Stimulated activated CD8-positive, alpha-beta memory T cell treated with anti-CD3 and anti-CD28 coated beads, Interleukin-15, amount 100 ng/mL, for 4 hours (primary cell): Measurements from ENCODE around the gene ADTRP.

Experiments used
- DNase-seq, 2 donors: peaks; one replicate each; pipeline ENCODE4 v3.0.0-alpha.2; 2020; ENCODE audit warnings: low read depth in 2 of 2

ADTRP gene

DNA sequence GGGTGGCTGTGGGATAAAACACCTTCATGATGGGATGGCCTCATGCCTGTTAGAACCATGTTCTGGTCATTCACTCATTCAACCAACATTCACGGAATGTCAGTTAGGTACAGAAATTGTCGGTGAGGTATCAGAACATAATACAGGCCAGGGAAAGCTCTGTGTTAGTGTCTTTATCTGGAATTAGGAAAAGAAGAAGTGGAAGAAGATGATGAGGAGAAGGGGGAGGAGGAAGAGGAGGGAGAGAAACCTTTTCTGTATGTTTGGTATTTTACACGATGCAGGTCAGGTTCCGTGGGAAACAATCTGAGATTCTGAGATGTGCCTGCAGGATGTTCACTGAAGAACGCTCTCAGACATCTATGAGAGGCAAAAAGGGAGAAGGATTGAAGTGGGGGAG is 5.6 kb downstream of the ADTRP start:
- no peak for DNase-seq

DNA sequence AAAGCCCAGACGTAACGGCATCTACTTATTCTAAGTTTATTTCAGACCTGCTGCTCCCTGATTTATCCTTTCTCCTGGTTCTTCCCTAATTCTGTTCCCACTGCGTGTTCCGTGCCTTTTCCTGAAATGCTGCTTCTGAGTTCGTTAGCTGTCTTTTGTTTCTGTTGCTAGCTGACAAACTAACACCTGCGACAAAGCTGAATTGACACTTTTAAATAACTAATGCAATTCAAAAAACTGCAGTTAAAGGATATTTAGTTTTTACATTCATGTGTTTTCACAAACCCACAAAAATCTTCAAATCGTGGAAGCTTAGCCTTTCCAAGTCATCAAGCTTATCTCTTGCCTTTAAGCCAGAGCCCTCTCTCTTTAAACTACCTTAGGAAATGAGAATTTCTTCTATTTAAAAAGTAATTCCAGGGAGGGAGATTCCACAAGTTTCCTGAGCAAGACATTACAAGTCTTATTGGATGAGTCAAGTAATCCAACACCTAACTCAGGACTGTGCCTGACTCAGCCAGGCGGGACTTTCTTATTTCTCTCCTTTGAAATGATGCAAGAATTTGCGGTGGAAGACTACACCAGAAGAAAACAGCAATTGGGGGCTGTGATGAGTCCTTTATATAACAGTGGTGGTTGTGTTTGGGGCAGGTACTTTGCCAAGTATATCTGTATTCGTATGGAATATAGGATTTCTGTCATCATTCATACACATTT is 6.3 kb downstream of the ADTRP start:
- DNase-seq = no peak

DNA sequence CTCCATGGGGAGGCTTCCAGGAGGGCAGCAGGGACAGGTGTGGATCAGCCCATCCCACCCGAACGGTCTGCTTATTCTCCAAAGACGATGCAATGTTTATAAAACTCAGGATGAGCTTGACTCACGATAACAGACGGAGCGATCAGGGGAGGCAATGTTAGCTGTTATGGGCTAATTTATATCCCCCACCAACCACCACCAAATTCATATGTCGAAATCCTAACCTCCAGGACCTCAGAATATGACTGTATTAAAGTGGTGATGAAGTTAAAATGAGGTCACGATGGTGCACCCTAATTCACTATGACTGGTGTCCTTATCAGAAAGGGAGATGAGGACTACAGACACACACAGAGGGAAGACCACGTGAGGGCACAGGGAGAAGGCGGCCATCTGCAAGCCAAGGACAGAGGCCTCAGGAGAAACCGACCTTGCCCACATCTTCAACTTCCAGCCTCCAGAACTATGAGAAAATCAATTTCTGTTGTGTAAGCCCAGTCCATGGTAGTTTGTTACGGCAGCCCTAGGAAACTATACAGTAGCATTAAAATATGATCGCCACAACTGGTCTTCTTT is 7.0 kb downstream of the ADTRP start:
- DNase-seq = no peak

DNA sequence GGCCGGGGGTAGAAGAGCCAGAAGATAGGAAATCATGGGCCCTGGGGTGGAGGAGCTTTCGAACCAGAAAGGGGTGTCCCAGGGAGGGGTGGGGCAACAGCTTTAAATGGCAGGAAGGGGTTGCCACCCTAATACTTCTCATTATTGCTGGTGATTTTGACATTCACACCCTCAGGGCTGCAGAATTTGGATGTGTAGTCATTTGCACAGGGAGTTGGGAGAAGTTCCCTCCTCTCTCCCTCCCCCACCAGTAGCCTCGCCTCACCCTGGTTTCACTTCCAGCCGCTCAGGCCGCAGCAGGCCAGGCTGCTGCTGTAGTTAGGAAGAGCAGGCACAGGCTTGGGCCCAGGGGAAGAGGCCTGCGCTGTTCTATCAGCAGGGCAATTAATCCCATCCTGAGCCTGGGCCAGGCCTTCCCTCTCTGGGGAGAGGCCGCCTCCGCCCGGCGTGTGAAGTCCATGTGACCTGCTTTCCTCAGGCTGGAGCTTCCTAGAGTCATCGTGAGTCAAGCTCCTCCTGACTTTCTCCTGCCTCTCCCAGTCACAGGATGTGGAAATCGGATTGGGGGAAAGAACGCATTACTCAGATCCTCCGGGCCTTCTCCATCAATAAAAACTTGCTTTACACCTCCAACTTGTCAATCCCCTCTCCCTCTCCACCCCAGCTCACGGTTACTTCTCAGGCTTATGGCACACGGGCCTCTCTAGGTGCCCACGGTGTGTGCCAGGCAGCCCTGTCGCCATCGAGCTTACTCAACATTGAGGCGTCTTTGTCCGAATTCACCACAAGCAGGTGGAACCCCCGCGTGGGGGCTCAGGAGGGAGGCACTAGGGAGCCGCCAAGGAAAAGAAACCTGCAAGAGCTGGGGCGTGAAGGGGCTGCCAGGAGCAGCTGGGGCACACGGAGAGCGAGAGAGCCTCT is 7.8 kb downstream of the ADTRP start:
- no peak for DNase-seq

DNA sequence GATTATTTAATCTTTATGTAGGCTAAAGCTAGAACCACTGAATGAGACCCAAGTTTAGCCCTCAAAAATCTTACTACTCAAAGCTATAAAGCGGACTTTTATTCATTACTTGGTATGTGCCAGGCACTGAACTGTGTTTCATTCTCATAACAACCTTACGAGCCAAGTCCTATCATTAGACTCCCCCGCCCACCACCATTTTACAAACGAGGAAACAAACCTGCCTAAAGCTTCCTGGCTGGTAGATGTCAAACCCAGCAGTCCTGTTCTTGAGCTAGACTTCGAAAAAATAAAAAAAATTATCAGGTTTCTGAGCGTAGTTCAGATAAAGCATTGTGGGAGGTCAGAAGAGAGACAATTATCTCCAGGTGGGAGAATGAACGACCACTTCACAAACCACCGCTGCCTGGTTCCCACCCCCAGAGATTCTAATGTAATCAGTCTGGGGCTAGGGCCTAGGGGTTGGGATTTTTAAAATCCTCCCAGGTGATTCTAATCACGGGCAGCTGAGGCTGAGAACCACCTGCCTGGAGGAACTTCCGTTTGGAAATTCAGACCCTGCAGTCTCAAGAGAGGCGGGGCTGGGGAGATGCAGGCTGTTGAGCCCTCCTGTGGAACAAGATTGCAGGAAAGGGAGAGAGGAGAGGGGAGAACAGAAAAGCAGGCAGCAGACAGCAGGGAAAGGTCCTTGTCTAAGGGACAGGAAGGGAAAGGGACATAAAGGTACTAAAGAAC is 8.6 kb downstream of the ADTRP start:
- DNase-seq = no peak

DNA sequence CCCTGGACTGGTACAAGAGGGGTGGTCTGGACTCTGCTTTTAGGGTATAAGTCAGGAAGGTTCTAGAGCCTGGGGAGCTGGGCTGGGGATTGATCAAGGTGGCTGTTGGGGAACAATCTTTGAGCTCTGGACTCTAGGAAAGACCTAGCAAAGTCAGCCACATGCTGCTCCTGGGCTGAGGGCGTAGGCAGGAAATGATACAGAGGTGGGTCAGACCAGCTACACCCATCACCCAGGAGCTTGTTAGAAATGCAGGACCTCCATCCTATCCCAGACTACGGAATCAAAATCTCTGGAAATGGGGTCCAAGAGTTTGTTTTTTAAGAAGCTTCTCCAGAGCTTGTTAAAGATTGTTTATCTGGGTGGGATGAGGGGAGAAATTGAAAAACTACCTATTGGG is 9.4 kb downstream of the ADTRP start:
- DNase-seq = no peak

DNA sequence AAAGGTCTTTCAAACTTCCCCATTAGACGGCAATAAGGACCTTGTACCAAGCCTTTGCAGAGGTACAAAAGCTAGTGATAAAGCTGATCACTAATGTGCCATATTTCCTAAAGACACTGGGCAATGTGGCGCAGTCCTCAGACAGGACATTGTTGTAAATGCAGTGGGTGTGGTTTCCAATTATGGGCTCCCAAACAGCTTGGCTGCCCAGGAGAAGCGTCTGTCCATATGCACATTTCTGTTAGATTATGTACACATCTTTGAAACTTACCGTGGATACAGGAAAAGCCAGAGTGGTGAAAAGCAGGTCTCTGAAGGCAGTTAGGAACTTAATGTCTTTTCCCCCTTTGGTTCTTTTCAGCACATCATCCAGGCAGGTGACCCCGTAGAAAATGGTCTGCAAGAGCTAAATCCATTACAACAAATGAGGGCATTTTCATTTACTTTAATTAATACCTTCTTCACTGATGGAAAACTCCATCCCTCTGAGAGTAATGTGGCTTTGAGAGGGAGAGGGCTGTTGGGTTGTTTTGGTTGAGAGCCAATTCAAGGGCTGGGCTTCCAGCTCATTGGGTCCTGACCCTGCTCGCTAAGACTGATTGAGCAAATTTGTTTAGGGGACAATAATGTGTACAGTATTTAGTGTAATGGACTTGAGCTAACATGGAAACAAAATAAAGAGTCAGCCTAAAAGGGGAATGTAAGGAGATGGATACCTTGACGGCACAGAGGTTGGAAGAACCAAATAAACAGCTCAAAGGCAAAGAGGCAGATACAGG is 10.4 kb downstream of the ADTRP start:
- no peak for DNase-seq

DNA sequence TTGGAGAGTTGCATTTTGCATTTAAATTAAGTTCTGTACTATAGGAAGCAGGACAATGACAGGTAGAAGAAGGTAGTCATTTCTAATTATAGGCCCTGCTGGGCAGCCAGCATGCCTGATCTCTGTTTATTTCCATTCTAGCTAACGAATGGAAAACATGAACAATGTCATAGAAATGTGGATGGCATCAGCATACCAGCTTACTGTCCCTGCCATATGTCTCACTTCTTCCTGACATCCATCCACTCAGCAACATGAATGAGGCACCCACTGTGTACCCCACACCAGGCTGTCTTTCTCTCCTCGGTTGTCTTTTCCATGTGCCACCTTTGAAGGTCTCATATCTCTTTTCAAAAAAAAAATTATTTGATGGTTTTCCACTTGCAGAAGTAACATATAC is 11.1 kb downstream of the ADTRP start:
- no peak for DNase-seq

DNA sequence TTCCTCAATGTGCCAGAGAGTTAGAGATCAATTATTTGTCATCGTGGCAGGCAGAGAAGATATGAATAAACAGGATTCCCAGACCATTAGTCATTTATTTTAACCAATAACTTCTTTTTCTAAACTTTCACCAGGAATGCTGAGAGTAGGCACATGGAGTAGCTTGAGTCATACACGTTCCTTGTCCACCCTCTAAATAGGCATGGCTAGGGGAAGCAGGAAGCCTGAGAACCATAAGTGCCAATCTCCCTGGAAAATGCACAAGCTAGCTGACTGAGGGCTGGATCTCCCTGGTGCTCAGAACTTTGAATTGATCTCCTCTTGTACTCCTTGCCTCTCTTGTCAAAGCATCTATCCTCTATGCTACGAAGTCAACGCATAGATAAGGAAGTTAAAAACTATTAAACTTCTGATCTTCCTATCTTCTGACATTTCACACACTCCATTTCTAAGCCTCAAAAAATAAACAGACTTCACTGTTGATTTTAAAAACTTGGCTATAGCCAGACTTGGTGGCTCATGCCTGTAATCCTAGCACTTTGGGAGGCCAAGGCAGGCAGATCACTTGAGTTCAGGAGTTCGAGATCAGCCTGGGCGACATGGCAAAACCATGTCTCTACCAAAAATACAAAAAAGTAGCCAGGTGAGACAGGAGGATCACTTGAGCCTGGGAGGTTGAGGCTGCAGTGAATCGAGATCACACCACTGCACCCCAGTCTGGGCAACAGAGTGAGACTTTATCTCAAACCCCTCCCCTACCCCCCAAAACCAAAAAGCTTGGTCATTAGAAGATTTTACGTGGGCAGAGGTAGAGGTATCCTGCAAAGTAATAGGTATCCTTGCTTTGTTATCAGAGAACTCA is 11.8 kb downstream of the ADTRP start:
- no peak for DNase-seq

DNA sequence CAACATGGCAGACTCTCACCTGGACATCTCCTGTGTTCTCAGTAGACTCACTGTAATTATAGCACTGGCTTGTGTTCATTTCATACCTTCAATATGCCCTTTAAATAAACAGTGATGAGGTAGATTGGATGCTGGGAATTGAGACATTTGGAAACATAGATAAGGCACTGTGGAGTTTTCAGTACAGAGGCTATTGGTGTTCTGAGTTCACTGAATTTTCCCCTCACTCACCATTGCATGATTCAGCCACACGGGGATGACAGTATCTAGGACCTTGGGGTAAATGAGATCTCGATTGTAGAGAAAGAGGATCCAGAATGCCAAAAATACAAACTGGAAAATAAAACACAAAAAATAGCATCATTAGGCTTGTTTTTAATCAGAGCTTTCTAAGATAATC is 12.6 kb downstream of the ADTRP start:
- DNase-seq = no peak

DNA sequence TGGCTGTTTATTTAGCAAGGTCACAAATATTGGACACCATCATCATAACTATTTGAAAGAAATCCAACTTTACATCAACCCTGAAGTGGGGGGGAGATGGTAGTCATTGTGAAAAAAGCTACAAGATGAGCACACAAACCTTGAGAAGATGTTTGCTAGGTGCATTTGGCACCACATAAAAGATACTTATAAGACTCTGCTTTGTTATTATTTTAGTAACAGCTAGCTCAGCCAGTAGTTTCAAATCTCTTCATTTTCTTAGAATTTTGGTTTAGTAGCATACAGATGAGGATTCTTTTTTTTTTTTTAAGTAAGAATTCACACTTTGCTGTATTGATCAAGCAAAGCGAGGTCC is 14.4 kb downstream of the ADTRP start:
- no peak for DNase-seq

DNA sequence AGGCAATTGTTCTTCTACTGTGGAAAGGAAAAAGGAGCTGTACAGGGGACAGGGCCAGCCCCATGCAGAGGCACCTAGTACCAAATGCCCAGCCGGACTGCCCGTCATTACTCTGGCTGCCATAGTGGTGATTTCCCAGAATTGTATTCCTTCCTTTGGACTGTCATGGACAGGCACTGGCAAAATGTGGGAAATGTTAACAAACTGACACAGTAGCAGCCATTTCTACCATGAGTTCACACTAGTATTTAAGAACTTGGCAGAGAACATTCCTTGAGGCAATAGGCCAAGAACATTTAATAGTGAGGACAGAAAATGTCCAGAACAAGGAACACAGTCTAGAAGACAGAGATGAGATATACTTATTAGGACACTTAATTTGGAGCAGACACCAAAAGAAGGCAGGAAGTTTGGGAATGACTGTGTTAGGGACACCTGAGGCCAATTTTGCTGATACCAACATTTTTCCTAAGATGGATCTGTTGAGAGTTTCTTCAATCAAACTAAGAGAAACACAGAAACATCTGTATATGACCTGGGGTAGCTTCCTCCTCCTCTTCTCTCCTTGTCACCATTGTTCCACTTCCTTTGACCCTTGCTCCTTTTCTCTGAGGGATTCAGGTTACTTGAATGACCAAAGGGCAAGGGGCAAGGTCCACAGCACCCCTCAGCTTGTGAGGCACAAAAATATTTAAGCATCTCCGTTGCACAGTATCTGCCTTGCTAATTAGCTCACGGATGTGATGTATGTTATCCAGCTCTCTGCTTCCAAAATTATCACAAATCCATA is 14.9 kb downstream of the ADTRP start:
- no peak for DNase-seq

DNA sequence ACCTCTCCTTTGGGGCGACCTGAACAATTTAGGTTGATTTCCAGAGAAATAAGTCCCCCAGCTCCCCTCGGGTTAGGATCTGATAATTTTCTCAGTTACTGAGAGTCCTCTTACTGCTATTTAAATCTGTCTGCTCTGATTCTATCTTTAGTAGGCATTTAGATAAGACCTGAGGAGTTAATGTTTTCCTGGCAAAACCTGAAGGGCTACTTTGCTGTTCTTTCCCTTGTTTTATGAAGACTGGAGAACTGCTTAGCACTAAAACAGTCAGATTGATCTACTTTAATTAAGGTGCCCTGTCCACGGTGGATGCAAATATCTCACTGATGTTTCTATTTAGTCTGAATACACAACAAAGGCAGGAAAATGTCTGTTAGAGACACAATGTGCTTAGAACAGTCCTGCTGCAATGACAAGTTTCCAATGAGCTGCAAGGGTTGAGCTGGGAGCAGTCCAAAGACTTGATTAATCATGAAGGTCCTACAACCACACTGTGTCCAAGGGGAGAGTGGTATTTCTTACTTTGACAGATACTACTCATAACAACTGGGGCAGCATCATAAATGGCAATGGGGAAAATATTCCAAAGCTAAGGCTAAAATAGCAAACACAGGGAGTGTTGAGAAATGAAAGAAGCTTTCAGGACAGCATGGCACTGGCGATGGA is 15.7 kb downstream of the ADTRP start:
- DNase-seq = no peak

DNA sequence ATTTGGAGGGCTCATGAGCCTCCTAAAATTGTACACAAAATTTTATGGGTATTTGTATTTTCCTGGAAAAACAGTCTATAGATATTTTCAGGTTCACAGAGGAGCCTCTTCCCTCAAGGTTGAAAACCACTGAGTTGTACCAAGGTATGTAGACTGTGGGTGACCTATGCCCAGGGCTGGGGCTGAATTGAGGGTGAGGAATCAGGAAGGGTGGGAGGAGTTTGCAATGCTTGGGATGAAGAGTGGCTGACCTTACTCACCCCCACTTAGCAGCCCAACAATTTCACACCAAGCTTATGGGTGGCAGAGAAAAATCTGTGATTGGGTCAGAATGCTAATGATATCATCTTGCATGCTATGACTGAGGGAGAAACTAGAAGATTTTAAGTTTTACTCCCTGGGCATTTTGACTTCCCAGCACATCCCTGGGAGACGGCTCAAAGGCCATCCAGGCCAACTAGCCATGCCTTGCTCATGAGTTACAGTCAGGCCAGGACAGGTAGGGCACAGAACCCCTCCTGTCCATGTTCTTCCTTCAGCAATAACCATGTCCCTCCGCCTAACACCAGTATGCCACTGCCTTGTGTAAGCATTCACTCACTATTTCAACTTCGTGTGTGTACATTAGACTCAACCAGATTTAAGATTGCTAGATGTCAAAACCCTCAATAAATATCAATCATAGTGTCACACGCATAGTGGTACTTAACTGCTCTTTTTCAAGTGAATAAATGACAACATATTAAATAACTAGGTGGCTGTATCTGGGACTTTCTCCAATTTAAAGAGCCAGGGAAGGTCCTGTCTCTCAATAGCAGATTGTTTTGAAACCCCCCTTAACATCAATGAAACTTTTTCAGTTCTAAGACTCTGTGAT is 16.6 kb downstream of the ADTRP start:
- no peak for DNase-seq

DNA sequence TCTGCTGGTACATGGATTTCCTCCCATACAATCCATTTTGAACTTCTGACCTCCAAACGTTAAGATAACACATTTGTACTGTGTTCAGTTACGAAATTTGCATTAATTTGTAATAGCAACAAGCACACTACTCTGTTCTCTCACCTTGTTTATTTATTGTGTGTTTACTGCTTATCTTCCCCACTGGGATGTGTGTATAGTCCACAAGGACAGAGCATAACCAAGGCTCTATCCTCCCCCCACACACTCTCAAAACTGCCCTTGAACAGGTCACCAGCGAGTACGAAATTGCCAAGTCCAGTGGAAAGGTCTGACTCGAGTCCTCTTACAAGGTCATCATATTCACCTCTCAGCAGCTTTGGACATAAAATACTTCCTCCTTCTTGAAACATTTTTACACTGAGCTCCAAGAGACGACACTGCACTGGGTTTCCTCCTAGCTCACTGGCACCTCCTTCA is 18.6 kb downstream of the ADTRP start:
- no peak for DNase-seq

DNA sequence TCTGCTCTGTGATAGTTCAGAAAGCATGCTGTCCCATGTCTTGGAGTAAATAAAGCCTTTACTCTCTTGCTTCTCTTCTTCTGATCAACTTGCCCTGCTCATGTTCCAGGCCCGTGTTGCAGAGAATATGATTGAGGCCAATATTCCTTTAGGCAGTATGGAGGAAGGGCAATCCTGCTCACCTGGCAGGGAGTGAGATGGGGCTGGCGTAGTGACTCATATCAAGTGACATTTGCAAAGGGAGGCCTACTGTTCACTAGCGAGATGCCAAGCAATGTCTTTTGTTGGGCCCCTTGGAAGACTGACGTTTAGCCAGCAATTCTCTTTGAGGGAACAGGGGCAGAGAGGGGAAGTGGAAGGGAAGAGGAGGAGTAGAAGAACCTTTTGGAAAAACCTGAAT is 19.7 kb downstream of the ADTRP start:
- no peak for DNase-seq

DNA sequence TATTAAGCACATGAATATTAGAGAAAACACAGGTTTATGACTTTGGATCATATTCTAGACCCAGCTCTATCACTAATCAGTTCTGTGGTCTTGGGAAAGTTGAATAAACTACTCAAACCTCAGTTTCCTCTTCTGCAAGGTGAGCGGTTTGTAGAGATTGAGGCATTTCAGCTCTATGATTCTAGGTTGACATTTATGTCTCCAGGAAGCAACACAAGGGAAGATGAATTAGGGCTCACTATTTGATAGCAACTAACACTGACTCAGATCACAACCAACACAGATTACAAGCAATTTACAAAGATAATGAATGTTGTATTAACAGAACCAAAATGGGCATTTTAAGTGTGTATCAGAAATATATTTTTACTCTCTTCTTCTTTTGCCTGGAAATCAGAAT is 21.9 kb downstream of the ADTRP start:
- no peak for DNase-seq

DNA sequence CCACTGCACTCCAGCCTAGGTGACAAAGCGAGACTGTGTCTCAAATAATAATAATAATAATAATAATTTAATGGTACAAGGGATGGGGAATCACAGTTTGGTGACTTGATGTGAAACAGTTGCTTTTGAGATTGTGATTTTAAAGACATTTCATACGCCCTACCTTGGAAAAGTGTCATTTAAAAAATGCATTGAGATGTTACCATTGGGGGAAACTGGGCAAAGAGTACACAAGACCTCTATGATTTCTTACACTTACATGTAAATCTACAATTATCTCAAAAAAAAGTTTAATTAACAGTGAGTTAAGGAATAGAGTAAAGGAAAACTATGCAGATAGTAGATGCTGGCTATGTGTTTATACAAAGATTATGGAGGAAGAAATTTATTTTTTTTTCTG is 22.3 kb downstream of the ADTRP start:
- DNase-seq = no peak
